CD4-positive, alpha-beta T cell treated with Interleukin-12 subunit alpha and Interleukin-12 subunit beta, for 1 hour (primary cell): ENCODE measurements around the gene GRPEL1.

Source experiments
- DNase-seq: peaks from one replicate; pipeline ENCODE4 v3.0.0-alpha.2; 2020

Gene GRPEL1

DNA sequence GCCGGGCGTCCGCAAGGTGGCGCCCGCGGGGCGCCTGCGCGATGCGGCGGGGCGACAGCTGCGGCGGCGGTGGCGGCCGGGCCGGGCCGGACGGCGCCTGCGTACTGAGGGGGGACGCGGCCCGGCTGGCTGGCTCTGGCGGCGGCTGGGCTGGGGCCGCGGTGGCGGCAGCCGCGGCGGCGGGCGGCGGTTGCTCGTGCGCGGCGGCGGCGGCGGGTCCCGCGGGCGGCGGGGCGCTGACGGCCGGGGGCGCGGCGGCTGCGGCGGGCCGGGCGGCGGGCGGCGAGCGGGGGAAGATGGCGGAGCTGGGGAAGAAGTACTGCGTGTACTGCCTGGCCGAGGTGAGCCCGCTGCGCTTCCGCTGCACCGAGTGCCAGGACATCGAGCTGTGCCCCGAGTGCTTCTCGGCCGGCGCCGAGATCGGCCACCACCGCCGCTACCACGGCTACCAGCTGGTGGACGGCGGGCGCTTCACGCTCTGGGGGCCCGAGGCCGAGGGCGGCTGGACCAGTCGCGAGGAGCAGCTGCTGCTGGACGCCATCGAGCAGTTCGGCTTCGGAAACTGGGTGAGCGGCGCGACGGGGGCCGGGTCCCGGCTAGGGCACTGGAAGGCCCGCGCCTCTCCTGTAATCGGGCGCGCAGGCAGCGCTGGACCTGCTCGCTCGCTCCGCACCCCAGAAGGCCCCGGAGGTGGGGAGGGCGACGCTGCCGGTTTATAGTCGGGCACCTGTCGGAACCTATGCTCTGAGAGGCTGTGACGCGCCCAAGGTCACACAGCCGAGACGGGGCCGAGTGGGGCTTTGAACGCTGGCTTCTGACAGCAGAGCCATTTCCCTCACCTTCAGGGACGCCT, 24.4 kb downstream of the GRPEL1 start, which contains the start of gene TADA2B:
Gene TADA2B, plus strand, starts transcription at position 89 of the 853 bp plus-strand sequence. Its CDS starts 208 bp downstream, at position 297.
- DNase-seq = peak; percentile 52

DNA sequence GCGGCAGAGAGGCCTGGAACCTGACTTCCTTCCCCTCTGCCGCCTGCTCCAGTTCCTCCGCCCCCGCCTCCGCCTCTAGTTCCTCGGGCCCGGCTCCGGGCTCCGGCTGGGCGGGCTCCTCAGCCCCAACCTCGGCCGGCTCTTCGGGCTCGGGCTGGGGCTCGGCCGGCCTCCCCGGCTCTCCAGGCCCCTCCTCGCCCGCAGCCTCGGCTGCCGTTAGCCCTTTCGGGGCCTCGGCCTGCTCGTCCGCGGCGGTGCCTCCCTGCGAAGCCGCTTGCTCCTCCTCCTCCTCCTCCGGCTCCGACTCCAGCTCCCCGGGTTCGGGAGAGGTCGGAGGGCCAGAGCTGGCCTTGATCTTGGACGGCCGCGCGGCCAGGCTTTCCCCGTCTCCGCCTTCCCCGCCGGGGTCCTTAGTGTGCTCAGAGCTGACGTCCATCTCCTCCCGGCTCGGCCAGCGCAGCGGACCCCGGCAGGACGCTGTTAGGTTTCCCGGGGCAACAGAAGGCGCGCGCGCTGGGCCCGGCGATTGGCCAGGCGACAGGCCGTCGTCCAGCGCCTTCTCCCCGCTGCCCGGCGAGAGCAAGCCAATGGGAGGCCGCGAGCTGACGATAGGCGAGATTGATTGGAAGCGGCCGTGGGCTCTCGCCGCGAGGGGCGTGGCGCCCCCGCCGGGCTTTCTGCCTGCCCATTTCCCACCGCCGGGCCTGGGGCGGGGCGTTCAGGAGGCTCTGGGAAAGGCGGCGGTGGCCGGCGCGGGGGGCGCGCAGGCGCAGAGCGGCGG, 25.2 kb downstream of the GRPEL1 start:
- peak; percentile 96 for DNase-seq

DNA sequence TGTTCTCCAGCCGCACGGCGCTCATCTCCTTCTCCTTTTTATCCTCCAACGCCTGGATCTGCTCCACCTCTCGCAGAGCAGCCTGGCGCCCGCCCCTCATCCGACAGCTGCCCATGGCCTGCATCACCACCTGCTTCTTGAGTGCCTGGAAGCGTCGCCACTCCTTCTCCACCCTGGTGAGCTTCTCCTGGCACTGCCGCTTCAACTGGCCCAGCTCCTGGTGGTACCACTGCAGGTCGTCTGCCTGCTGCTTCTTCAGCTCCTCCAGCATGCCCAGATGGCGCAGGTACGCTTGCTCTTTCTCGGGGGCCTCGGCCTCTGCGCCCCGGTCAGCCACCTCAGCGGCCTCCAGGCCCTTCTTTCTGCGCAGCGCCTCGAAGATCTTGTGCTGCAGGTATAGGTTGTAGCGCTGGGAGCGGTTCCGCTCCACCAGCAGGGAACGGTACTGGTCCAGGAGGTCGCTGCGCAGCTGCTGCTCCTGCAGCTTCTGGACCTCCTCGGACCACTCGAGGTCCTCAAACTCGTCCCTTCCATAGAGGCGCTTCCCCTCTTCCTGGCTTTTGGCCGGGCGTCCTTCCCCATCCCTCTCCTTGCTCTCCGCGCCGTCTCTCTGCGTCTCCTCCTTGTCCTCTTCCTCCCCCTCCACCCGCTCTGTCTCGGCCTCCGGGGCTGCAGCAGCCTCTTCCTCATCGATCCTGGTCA, 25.9 kb downstream of the GRPEL1 start:
- DNase-seq = no peak

DNA sequence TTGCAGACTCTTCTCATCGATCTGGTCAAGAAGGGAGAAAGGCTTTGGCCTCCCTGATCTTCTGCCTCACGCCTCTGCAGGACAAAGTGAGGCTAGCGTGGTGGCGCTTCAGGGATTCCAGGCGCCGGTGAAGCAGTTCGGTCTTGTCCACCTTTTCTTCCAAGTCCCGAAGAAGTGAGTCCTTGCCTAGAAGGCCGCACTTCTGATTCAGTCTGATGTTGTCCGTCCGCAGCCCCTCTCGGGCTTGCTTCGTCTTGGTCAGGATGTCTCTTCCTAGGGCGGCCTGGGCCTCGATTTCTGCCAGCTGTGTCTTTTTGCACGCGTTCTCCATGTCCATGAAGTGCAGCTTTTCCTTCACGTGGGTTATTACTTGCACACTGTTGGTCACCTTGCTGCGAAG, 26.6 kb downstream of the GRPEL1 start:
- DNase-seq = no peak

DNA sequence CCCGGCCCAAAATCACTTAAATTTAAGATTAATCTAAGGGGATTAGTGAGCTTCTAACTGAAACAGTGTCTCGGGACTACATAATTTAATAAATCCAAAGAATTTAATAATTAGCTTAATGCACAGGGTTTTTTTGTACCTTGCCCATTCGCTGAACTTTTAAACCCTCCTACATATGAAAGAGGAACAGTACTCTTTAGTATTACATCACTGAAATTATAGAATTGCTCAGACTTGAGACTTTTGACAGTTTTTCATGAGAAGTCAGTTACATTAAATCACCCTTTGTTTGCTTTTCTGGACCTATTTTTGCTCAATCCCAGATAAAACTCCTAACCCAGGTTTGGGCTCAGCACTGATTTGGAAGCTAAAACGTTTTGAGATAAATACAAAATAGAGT, 27.1 kb downstream of the GRPEL1 start:
- DNase-seq = no peak

DNA sequence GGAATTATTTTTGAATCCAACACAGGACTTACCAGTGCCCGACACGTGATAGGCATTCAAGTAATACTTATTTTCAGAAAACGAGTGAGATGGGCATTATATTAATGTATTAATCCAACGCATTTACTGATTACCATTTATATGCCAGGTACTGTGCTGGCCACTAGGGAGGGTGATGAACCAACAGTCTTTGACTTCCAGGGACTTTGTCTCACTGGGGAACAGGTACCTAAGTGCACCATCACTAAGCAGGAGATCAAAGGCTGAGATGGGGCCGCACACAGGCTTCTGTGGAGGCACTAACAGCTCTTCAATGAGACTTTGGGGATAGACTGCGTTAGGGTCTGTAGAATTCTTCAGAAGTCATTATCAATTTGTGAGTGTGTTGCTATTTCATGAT, 30.4 kb downstream of the GRPEL1 start:
- DNase-seq = peak; percentile 18

DNA sequence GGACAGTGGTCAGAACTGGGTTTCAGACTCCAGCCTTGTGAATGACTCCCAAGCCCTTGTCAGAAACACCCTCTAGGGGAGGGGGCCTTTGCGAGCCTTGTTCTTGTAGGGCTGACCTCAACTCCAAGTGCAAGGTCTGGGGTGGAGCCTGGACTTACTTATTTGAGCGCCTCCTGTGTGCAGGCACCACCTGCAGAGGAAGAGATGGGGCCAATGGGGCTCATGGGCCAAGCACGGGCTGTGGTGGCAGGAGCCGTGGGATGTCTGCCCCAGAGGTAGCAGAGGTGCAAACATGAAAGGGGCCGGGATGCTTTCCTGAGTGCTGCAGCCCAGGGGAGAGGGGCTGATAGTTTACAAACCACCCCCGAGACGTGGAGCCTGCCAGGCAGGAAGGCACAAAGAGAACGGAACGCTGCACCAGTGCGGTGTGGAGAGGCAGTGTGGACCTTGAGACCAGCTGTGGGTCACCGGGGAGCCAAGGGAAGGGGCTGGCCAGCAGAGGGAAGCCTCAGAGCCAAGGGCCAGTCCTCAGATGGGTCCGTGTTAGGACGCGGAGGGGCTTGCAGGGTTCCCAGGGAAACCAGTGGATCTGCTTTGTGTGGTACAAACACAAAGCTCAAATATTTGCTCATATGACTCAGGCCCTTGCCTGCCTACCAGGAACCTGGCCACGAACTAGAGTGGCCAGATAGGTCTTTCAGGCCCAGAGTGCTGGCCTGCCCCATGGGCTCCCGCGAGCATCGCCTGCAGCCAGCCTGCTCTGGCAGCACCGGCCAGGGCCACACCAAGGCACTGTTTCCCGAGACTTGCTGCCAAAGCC, 33.4 kb downstream of the GRPEL1 start:
- no peak for DNase-seq

DNA sequence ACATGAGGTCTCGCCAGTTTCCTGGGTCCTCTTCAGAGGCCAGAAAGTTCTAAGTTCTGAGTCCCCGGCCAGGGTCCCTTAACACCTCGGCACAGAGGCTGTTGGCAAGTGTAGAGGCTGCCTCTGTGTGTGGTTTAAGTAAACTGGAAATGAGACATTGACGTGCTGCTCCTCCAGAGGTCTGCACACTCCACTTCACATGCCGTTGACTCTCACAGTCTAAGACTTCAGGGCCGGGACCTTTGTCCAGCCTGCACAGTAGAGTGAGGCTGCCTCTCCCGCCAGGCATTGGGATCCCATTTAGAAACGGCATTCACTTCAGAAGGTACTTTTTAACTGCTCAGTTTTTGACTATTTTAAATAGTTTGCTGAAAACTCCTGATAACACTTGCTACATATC, 35.3 kb downstream of the GRPEL1 start:
- no peak for DNase-seq

DNA sequence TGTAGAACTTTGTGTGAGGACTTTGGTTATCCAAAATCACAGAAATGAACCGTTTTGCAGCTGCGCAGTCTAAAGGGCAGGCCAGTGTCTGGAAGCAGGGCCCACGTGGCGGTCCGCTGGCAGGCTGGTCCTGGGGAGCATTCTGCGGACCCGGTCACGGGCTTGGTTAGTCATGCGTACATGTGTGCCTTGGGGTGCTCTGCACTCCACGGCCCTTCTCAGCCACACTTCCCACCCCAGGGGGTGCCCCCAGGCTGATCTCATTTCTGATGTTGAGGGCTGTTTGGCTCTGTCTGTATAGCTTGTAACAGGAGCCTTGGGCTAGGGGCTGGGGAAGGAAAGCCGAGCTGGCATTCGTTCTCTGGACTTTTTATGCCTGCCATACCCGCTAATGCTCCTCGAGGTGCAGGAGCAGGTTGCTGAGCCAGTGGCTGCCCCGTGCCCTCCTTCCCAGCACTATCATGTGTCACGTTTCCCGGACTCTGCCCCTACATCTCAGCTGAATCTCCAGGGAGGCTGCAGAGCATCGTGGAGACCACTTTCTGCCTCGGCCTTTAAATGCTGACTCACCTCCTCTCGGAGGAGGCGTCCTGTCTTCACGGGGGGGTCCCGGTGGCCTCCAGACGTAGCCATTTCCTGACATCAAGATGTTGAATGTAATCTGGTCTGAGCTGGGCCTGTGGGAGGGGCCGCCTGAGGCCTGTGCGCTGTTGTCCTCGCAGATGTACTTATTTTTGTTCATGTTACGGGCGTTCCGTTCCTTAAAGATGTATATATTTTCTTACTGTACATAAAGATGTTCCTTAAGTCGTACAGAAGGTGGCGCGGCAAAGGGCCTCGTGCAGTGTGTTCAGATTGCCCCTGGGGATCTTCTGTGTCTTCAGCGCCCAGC, 36.1 kb downstream of the GRPEL1 start:
- no peak for DNase-seq

DNA sequence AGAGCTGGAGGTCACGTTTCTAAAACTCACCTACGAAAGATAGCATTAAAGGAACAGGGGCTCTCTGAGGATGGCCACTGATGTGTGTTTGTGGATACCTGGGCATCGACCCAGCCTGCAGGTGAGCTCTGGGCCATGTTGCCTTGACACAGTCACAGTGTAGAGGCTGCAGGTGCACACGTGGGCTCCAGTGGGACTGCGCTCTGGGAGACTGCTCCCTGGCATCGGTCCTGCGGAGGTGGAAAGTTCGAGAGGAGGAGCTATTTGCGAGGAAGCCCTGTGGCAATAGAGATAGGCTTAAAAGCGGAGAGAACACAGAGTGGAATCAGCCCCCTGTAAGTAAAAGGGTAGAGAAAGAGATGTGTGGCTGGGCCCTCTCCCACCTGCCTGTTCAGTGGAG, 37.0 kb downstream of the GRPEL1 start:
- DNase-seq = no peak

DNA sequence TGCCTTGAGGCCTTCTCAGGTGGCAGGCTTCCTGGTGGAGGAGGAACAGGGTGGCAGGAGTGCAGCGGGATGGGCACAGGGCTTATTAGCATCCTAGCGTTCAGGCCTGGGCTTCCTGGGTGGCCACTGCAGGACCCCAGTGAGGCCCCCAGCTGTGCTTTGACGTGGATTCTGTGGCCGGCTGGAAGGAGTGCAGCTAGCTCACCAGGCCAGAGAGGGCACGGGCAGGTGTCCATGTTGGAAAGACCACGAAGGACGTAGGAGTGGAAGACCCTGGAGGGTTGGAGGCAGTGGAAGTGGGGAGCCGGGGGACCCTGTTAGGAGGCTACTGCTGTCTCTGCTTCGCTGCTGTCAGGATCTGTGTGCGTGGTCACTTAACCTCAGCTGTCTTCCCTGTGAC, 37.9 kb downstream of the GRPEL1 start:
- DNase-seq = no peak

DNA sequence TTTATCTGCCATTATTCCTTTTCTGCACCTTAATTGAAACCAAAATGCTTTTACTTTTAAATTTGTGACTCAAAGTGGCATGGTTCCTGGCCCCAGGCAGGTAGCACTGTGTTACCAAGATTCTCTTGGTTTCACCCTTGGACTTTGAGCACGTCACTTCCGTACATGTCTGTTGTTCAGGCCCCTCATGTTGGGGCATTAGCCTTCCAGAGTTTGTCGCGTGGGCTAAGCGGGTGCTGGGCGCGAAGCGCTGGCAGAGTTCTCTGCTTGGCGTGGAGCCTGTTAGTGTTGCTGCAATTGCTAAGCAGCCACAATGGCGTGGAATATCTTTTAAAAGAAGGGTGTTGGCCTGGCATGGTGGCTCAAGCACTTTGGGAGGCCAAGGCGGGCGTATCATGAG, 38.7 kb downstream of the GRPEL1 start:
- DNase-seq = no peak

DNA sequence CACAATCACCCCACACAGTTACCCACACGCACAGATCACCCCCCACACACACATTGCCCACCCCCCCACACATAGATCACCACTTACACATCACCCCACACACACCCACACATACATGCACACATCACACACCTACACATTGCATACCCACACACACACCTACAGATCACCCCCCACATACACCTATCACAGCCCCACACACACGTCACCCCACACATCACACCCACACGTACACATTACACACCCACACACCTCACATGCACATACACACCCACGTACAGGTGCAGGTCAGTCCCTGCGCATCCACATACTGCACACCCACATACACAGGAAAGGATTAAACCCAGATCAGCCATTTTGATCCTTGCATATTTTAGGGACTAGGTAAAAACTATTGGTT, 40.0 kb downstream of the GRPEL1 start:
- DNase-seq = no peak

DNA sequence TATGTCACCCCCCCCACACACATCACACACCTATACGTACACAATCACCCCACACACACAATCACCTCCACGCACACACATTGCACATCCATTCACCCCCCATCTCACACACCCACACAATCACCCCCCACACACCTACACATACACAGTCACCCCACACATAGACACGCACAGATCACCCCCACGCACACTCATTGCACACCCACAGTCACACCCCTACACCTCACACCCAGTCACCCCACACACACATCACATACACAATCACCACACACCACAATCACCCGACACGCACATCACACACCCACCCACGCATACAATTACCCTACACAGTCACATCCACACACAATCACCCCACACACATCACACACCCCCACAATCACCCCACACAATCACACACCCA, 40.6 kb downstream of the GRPEL1 start:
- DNase-seq = no peak

DNA sequence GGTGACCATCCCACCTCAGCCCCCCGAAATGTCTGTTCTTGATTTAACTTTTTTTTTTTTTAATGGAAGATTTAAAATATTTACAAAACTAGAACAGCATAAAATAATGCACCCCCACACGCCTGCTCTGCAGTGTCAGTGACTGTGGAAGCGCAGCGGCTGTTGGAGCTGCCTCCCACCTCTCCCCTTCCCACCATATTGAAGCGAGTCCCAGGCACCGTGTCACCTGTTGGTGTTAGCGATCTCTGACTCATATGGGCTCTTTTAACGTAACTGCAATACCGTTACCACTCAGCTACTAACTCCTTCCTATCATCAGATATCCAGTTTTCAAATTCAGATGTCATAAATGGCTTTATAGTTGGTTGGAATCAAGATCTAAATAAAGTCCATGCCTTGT, 41.8 kb downstream of the GRPEL1 start:
- DNase-seq = no peak

DNA sequence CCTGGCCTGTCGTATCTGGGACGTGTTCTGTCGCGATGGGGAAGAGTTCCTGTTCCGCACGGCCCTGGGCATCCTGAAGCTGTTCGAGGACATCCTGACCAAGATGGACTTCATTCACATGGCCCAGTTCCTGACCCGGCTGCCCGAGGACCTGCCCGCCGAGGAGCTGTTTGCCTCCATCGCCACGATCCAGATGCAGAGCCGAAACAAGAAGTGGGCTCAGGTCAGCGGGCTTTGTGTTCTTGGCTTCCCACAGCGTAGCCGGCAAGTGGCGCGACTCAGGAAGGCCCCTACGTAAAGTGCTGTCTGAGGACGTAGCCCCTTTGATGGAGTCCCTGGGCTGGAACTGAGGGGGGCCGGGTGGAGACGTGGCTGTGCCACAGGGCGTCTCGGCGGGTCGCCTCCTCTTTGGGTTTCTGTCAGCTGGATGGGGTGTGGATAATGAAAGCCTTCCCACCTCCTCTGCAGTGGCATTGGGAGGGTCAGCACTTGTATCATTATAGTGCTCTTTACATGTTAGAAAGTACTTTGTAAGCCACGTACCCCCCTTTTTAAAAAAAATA, 42.7 kb downstream of the GRPEL1 start:
- no peak for DNase-seq

DNA sequence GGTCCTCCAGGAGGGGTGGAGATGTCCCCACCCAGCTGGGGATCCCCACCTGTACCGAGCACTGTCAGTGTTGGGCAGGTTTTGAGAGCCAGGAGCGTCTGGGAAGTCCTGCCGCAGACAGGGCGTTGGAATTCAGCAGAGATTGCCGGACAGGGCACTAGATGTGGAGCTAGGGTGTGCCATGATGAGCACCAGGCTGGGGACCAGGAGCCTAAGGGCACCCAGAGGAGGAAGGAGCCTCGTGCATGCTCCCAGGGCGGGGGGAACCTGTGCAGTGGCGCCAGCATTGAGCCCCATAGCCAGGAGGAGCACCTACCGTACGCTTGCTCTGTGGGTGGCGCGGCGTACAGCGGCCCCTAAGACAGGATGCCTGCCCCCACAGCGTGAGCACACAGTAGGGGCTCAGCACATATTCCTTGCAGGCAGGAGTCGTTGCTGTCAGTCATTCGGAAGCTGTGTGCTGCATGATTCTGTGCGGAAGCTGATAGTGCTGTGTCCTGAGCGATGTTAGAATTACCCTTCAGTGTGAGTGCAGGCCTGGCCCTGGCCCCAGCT, 43.5 kb downstream of the GRPEL1 start:
- DNase-seq = no peak

DNA sequence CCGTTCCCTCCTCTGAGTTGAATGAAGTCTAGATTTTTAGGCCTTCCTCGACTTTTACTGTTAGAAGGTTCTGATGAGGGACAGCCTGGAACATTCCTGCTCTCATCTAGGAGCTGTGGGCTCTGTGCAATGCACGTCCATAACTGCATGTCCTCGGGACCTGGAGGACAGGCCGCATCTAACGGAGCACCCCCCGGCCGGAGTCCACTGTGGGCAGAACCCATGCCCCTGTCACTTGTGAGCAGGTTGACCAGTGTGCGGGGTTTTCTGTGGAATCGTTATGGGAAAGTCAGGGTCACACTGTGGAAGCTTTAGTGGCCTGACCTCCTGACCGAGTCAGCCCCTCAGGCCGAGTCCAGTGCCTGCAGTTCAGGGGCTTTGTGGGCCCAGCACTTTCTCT, 44.0 kb downstream of the GRPEL1 start:
- DNase-seq = no peak

DNA sequence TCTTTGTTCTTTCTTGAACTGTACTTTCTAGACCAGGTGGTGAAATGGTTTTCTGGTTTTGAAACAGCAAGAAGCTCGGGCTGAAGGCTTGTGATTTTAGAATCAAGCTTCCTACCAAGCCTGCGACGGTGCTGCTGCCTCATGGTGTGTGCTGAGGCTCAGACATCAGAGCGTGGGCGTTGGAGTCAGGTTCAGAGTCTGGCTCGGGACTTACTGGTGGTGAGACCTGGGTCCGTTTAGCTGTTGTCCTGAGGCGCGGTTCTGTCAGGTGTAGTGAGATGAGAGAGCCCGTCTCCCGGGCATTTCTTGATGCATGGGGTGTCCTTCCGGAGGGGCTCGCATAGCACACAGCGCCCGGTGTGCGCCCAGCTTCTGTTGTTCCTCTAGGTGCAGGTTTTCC, 44.4 kb downstream of the GRPEL1 start:
- no peak for DNase-seq

DNA sequence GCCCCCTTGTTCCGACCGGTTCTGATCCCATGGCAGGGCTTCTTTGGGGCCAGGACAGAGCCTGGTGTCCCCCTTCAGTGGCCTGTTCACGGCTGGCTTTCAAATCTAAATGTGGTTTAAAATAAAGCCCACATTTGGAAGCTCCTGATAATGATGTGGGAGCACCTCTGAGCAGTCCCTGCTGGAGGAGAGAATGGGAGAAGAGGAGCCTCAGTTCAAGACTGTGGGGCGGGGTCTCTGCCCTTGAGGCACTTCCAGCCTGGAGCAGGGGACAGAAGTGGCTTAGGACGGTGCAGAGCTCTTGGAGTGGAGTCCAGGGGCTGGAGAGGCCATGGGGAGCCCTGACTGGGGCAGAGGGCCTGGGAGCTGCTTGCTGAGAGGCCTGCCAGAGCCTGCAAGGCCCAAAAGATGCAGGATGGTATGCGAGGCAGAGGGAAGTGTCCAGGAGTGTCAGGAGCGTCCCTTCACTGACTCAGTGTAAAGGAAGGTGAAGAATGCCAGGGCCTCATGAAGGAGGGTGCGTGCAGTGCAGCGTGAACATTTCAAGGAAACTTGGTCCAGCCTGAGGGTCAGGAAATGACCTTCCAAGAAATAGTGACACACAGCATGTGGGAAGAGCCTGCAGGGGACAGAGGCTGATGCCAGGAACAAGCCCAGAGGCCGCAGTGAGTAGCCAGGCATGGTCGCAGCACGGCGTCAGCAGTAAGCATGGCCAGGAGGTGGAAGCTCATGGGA, 45.8 kb downstream of the GRPEL1 start:
- no peak for DNase-seq
